GM18861 (cell line): ENCODE results near the gene TENT4A.

Experiments
- ATAC-seq: cut with Tn5 transposase; IDR thresholded peaks from one replicate; pipeline ENCODE4 v1.9.1; 2021; ENCODE audit not compliant: unreplicated experiment

The TENT4A gene

GRCh38 chr5:6731465-6732237, 18.4 kb downstream of the TENT4A start:
- ATAC-seq, result no peak

- no peak for ATAC-seq
These were observed 19.6 kb downstream of the TENT4A start for GRCh38 chr5:6732634-6733410.

- ATAC-seq, result no peak
These were observed 20.4 kb downstream of the TENT4A start for GRCh38 chr5:6733411-6734242.

- no peak for ATAC-seq
These were observed 21.0 kb downstream of the TENT4A start for GRCh38 chr5:6734243-6734700.

GRCh38 chr5:6734781-6735180, 21.5 kb downstream of the TENT4A start:
- peak; percentile 15 for ATAC-seq

- ATAC-seq, result no peak
These were observed 22.9 kb downstream of the TENT4A start for GRCh38 chr5:6736106-6736505.

- ATAC-seq, result no peak
These were observed 23.4 kb downstream of the TENT4A start for GRCh38 chr5:6736524-6737042.

GRCh38 chr5:6737043-6737941, 24.1 kb downstream of the TENT4A start:
- peak; percentile 72 for ATAC-seq

- ATAC-seq, result no peak
These were observed 26.4 kb downstream of the TENT4A start for GRCh38 chr5:6739603-6740002.

- no peak for ATAC-seq
These were observed 27.4 kb downstream of the TENT4A start for GRCh38 chr5:6740586-6741150.

- ATAC-seq, result no peak
These were observed 29.0 kb downstream of the TENT4A start for GRCh38 chr5:6742081-6742758.

- ATAC-seq, result no peak
These were observed 29.9 kb downstream of the TENT4A start for GRCh38 chr5:6743161-6743560.

GRCh38 chr5:6744841-6745705, 31.8 kb downstream of the TENT4A start:
- no peak for ATAC-seq

- peak; percentile 83 for ATAC-seq
These were observed 32.5 kb downstream of the TENT4A start for GRCh38 chr5:6745706-6746222.

- ATAC-seq, result no peak
These were observed 33.0 kb downstream of the TENT4A start for GRCh38 chr5:6746244-6746643.

- no peak for ATAC-seq
These were observed 33.9 kb downstream of the TENT4A start for GRCh38 chr5:6747103-6747502.

- ATAC-seq, result no peak
These were observed 34.9 kb downstream of the TENT4A start for GRCh38 chr5:6748142-6748541.
